ENCODE results near the gene C6.

- TF ChIP-seq CTCF (IDR thresholded peaks at IDR 0.05) (no peak), POLR2A (IDR thresholded peaks at IDR 0.05) (no peak)
Measured at GRCh38 chr5:41151564-41151963, 61.8 kb downstream of the C6 start.

Data from testis (tissue), 2 donors.